Neural crest cell (in vitro differentiated cells): ENCODE results near the gene NXPH2. TPM values are rescaled to one million over a fixed set of nuclear protein-coding genes. Genes with fewer than 3 reads are reported as not detected.

Experiments used
- DNase-seq: peaks from one replicate; pipeline ENCODE4 v3.0.0; 2021; ENCODE audit warnings: low read depth, mixed read lengths, low spot score
- H3K27ac Mint-ChIP-seq: one replicate; pipeline ENCODE4 v1.8.0; 2021; ENCODE audit warnings: mild to moderate bottlenecking, mixed read lengths; ENCODE audit not compliant: unreplicated experiment
- H3K27me3 Mint-ChIP-seq: 2 replicates; pipeline ENCODE4 v1.8.0; 2021; ENCODE audit warnings: low read depth, mild to moderate bottlenecking, mixed read lengths
- H3K36me3 Mint-ChIP-seq: 2 replicates; pipeline ENCODE4 v1.8.0; 2021; ENCODE audit warnings: low read depth, mild to moderate bottlenecking, mixed read lengths
- H3K4me1 Mint-ChIP-seq: 2 replicates; pipeline ENCODE4 v1.8.0; 2021; ENCODE audit warnings: mixed read lengths
- H3K4me3 Mint-ChIP-seq: one replicate; pipeline ENCODE4 v1.8.0; 2021; ENCODE audit warnings: mild to moderate bottlenecking, mixed read lengths
- H3K9me3 Mint-ChIP-seq: 2 replicates; pipeline ENCODE4 v1.8.0; 2021; ENCODE audit warnings: mixed read lengths
- total RNA-seq: library from RNA; stranded (reverse); gene quantifications from 2 replicates; pipeline ENCODE4 v1.2.1, GENCODE V29; 2021
- TF ChIP-seq, protein P1 (sequence below): fragments of 200-600 bp; sonication (generic); conservative IDR thresholded peaks from 2 replicates; pipeline ENCODE4 v1.5.0; 2021; ENCODE audit warnings: antibody characterized with exemption, mild to moderate bottlenecking

The NXPH2 gene
- total RNA-seq, 1 donor from 2014 or later = 3.6 TPM

DNA sequence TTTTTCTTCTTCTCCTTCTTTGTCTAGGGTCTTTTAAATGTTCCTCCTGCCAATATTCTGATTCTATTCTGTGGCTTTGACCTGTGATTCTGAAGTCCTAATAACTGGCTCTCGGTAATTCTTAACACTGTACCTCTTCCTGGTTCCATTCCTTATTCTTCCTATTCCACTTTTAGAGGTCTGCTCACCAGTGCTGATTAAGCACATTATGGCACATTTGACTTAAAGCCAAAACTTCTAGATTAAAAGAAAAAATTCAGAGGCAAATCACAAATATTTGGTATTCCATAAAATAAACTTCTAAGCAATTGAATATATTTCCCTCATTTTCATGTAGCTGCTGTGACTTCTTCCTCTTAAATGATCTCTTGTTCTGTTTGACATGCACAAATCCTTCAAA is 47.5 kb downstream of the NXPH2 start:
- Mint-ChIP-seq H3K9me3 (peaks cover 15% of the 10 kb centered on the region), H3K4me1 (peaks cover 19% of the 10 kb centered on the region), H3K27ac (no peak overlapping the region), H3K27me3 (no peaks in the 10 kb centered on the region), H3K36me3 (peaks cover 24% of the 10 kb centered on the region), H3K4me3 (no peak overlapping the region)
- TF ChIP-seq, protein P1, sequence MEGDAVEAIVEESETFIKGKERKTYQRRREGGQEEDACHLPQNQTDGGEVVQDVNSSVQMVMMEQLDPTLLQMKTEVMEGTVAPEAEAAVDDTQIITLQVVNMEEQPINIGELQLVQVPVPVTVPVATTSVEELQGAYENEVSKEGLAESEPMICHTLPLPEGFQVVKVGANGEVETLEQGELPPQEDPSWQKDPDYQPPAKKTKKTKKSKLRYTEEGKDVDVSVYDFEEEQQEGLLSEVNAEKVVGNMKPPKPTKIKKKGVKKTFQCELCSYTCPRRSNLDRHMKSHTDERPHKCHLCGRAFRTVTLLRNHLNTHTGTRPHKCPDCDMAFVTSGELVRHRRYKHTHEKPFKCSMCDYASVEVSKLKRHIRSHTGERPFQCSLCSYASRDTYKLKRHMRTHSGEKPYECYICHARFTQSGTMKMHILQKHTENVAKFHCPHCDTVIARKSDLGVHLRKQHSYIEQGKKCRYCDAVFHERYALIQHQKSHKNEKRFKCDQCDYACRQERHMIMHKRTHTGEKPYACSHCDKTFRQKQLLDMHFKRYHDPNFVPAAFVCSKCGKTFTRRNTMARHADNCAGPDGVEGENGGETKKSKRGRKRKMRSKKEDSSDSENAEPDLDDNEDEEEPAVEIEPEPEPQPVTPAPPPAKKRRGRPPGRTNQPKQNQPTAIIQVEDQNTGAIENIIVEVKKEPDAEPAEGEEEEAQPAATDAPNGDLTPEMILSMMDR = no peak
- no peak for DNase-seq

DNA sequence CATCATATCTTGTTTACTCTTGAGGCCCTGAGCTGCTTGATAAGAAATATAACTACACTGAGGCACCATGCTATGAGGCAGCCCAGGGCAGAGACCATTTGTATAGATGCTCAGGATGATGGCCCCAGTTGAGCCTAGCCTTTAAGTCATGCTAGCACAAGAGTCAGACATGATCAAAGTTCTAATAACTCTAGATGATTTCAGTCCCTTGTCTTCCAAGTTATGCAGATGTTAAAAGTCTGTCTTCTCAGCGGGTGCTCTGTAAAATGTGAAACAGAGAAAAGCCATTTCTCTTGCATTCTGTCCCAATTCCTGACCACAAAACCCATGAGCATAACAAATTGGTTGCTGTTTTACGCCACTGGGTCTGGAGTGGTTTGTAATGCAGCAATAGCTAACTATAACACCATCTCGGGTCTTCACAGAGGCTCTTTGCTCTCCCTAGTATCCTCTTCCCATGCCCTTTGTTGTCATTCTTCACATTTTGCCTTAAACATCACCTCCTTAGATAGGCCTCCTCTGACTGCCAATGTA is 49.6 kb downstream of the NXPH2 start:
- H3K36me3 Mint-ChIP-seq = peaks cover 18% of the 10 kb centered on the region
- H3K9me3 Mint-ChIP-seq = peaks cover 10% of the 10 kb centered on the region
- TF ChIP-seq, protein P1 = no peak
- H3K4me3 Mint-ChIP-seq = no peak overlapping the region
- H3K27ac Mint-ChIP-seq = no peak overlapping the region
- no peak for DNase-seq
- peaks cover 19% of the 10 kb centered on the region for H3K4me1 Mint-ChIP-seq
- H3K27me3 Mint-ChIP-seq = no peaks in the 10 kb centered on the region

DNA sequence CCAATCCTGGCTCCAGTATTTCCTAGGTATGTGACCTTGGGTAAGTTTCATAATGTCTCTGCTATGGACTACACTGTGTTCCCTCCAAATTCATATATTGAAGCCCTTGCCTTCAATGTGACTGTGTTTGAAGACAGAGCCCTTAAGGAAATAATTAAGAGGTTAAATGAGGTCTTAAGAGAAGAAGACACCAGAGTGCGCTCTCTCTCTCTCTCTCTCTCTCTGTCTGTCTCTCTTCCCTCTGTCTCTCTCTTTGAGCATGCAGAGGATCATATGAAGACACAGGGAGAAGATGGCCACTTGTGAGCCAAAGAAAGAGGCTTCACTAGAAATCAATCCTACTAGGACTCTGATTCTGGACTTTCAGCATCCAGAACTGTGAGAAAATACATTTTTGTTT is 52.2 kb downstream of the NXPH2 start:
- Mint-ChIP-seq H3K36me3 (no peaks in the 10 kb centered on the region), H3K9me3 (no peaks in the 10 kb centered on the region), H3K4me1 (peaks cover 25% of the 10 kb centered on the region), H3K27me3 (no peaks in the 10 kb centered on the region), H3K4me3 (no peak overlapping the region), H3K27ac (no peak overlapping the region)
- TF ChIP-seq, protein P1 = no peak
- no peak for DNase-seq

DNA sequence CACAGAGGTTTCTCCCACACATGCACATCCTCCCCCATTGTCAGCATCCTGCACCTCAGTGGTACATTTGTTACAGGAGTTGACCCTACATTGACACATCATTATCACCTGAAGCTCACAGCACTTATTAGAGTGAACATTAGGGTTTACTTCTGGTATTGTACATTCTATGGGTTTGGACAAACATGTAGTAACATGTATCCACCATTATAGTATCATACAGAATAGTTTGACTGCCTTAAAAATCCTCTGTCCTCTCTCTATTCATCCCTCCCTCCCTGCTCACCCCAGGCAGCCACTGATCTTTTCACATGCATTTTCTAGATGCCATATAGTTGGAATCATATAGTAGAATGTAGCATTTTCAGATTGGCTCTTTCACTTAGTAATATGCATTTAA is 53.5 kb downstream of the NXPH2 start:
- TF ChIP-seq, protein P1 = no peak
- Mint-ChIP-seq H3K9me3 (no peaks in the 10 kb centered on the region), H3K36me3 (no peaks in the 10 kb centered on the region), H3K4me1 (peaks cover 18% of the 10 kb centered on the region), H3K4me3 (no peak overlapping the region), H3K27me3 (no peaks in the 10 kb centered on the region), H3K27ac (no peak overlapping the region)
- DNase-seq = no peak

DNA sequence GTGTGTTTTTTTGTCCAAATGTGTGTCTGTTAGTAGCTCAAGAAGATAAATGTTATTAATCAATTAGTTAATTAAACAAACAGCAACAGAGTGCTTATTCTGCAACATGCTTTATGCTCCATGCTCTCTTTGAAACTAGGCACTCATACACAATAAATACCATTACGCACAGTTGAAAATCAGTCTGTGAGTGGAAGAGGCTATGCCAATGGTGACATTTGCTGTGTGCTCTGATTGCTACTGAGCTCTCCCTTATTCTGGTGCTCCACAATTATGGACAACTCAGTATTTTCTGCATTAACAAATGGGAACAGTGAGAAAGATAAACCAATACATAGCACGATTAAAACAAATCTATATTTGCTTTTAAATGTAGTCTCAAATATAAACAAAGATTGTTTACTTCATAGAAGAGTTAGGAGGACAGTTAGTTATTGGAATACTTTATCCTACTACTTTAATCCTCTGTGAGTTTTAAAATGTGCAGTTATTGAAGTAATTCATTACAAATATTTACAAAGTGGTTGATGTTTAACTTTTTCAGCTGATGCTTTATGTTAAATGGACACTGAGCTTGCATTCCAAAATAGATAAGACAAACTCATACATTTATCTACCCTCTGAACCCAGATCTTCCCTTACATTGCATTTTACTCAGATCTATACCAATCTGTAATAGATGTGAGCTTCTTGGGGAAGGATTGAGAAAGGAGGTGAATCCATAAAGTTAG is 55.3 kb downstream of the NXPH2 start:
- DNase-seq = no peak
- H3K4me1 Mint-ChIP-seq = peaks cover 25% of the 10 kb centered on the region
- TF ChIP-seq, protein P1 = no peak
- no peak overlapping the region for H3K27ac Mint-ChIP-seq
- no peaks in the 10 kb centered on the region for H3K36me3 Mint-ChIP-seq
- no peak overlapping the region for H3K4me3 Mint-ChIP-seq
- H3K27me3 Mint-ChIP-seq = no peaks in the 10 kb centered on the region
- H3K9me3 Mint-ChIP-seq = no peaks in the 10 kb centered on the region
